ENCODE results near the gene CFAP46.
A peak's percentile ranks its signal among the peaks of the same experiment; 100 is the strongest.
"Not testable (repeated sequence)": the region's sequence is repeated elsewhere in the genome, so short reads cannot be mapped to it uniquely, and the experiment has no call there.

The CFAP46 gene

GRCh38 chr10:132962623-132963429 is 20.5 kb upstream of the CFAP46 start:
- DNase-seq, result no peak

- DNase-seq, result peak; percentile 25
These were observed 19.6 kb upstream of the CFAP46 start for GRCh38 chr10:132961787-132962622.

DNA sequence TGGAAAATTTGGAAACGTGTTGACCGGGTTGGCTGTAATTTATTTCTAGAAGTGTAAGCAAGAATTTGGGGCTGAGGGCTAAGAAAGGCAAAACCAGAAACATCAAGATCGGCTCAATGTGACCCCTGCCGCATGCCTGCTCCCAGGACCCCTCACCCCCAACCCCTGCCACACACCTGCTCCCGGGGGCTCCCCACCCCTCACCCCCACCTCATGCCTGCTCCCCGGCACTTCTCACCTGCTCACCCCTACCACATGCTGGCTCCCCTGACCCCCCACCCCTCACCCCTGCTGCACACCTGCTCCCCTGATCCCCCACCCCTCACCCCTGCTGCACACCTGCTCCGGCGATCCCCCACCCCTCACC is 19.0 kb upstream of the CFAP46 start:
- DNase-seq, result no peak

DNA sequence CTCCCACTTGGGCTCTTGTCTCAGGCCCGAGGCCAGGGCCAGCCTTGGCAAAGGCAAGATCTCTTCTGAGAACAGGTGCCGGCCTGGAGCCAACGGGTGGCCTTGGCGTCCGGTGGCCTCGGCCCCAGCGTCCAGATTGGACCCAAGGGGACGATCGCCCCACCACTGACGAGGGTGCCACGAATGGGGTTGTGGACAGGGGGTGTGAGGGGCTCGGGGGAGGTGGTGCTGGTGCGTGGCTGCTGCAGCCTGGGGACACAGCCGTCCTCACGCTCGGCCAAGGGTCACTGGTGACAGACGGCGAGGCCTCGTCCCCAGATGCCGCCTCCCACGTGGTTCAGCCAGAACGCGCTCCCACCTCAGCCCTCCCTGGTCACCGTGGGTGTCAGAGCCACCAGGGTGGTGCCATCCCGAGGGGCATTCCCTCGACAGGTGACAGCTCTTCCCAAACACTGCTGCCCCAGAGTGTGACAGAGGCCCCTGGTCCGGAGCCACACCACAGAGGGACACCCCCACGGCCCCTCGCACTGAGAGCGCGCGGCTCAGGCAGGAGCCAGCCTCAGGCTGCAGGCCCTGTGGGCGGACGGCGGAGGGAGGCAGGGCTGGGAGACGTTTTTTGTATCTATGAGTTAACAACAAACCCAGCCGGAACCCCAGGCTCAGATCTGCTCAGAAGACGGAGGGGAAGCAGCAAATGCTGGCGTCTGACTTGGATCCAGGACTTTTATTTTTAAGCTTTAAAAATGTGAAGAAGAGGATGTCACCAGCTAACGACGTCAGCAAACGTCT is 18.5 kb upstream of the CFAP46 start:
- DNase-seq, result no peak

GRCh38 chr10:132960071-132960472 is 17.7 kb upstream of the CFAP46 start:
- DNase-seq, result no peak

- no peak for DNase-seq
These were observed 17.2 kb upstream of the CFAP46 start for GRCh38 chr10:132959559-132959961.

DNA sequence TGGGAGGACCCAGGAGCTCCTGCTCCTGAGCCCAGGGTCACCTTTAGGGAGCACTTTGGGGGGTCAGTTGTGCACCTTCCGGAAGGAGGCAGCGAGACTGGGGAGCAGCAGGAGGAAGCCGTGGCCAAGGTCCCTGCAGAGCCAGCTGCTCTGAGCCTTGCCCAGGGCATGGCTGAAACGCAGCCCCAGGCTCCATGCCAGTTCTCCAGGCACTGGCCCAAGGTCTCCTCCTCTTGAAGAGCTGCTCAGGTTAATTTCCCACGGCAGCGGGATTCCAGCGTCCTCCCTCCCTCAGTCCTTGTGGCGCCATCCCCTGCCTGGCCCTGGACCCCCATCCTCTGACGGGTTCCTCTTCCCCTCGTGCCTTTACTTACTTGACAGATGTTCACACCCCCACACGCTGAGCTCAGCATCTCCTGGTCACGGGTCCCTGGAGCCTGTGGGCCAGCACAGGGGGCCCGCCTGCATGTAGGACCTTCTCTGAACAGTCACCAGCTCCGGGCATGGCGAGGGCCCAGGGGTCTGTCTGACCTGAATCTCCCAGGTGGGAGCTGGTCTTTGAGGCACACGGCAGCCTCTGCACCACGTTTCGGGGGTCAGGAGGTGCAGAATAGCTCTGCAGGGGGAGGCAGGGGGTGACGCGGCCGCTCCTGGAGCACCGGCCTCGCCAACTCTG is 16.7 kb upstream of the CFAP46 start:
- DNase-seq, result no peak

DNA sequence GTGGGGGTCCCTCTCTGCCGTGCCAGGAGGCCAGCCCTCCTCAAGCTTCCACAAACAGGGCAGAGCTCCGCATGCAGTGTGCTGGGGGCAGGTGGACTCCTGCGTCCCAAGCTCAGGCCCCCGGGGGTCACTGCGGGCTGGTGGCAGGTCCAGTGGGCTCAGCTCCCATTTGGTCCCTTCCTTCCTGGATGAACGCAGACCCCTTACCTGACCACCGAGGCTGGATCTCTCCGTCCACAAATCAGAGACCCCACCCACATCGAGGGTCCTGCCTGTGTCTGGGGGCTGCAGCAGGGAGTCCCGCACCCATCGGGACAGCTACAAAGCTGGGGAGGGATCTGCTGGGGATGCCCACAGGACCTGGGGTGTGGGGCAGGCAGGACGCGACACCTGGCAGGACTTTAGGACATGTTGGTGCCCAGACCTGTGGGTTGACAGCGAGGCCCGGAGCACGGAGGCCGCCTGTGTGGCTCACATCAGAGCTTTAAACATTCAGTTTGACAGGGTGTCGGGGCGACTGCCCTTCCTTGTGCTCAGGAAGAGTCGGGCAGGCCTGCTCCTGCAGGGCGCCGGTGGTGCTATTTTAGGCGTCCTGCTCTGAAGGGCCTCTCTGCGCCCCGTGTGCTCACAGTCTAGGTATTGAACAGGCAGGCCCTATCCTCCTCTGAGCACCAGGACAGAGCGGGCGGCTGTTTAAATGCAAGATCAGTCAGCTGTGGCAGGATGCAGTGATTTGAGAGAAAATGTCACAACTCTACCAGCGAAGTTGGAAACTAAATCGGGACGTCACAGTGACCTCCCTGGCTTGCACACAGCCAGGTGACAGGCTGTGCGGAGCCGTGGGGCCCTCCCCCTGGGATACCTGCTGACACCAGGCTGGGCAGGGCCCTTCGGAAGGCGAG is 15.9 kb upstream of the CFAP46 start:
- no peak for DNase-seq

DNA sequence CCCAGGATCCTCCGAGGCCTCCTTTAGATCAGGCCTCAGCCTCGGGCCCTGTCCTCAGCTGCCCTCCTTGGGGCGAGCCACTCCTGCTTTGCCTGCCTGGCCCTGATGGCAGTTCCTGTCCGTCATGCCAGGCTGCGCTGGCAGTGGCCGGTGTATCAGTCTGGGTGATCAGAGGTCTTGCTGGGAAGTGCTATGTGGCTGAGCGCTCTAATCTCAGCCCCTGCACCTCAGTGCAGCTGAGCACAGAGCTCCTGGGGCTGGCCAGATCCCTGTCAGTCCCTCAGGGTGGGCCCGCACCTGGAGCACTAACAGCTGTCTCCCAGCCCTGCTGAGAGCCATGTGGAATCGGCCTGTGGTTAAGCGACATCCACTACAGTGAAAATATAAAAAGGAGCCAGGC is 14.8 kb upstream of the CFAP46 start:
- DNase-seq, result no peak

- not testable (repeated sequence) for DNase-seq
These were observed 13.9 kb upstream of the CFAP46 start for GRCh38 chr10:132956259-132956658.

GRCh38 chr10:132955479-132955878 is 13.1 kb upstream of the CFAP46 start:
- DNase-seq, result no peak

DNA sequence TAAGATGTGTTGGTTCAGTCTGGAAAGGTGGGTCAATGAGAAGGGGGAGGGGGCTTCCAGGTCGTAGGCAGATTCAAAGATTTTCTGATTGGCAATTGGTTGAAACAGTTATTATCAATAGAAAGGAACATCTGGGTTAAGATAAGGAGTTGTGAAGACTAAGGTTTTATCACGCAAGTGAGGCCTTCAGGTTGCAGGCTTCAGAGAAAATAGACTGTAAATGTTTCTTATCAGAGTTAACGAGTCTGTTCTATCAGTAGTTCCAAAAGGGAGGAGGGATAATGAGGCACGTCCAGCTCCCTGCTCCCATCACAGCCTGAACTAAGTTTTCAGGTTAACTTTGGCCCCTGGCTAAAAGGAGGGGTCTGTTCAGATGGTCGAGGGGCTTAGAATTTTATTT is 11.1 kb upstream of the CFAP46 start:
- no peak for DNase-seq

- DNase-seq, result no peak
These were observed 9.6 kb upstream of the CFAP46 start for GRCh38 chr10:132951926-132952325.

DNA sequence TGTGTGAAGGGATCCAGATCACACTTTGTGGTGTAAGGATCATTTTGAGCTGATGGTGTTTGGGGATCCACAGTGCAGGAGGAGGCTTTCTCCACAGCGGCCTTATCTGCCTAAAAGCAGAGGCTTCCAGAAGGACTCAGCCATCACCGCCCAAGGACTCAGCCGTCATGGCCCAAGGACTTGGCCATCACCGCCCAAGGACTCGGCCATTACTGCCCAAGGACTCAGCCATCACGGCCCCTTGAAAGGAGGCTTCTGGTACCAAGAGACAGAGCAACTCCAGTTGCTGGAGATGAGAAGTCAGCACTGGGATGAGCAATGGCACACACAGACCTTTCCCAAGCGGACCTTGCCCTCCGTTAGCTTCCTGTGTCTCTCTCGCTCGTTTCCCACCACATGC is 6.0 kb upstream of the CFAP46 start:
- DNase-seq, result no peak

DNA sequence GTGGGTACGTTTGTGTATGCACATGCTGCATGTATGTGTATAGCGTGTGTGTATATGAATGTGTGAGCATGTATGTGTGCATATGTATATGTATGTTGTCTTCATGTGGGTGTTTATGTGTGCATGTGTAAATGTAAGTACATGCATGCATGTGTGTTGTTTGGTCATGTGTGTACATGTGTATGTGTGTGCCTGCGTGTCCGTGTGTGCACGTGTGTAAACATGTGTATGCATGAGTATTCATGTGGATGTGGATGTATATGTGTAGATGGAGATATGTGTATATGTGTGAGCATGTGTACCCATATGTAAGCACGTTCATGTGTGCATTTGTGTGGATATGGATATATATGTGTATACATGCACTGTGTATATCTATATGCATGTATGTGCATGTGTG is 5.5 kb upstream of the CFAP46 start:
- no peak for DNase-seq

DNA sequence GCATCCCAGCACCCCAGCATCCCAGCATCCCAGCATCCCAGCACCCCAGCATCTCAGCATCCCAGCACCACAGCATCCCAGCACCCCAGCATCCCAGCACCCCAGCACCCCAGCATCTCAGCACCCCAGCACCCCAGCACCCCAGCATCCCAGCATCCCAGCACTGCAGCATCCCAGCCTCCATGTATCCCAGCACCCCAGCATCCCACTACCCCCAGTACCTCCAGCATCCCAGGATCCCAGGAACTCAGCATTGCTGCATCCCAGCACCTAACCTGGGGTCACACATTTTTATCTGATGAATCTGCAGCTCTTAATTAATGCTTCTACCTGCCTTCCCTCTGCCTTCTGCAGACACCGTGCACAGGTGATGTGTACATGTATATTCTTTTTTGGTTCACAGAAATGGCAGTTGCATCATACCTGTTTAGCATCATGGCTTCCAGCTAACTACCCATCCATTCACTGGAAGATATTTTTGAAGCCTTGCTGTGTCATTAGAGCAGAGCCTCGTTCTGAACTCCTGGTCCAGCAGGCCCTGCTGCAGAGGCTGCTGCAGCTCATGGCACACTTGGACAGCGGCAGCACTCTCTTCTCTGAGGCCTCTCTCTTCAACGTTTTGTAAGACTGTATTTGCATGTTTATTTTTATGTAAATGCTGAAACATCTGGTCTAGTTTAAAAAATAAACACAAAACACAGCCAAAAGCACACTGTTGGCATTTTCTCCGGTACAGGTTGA is 4.6 kb upstream of the CFAP46 start:
- DNase-seq, result no peak

DNA sequence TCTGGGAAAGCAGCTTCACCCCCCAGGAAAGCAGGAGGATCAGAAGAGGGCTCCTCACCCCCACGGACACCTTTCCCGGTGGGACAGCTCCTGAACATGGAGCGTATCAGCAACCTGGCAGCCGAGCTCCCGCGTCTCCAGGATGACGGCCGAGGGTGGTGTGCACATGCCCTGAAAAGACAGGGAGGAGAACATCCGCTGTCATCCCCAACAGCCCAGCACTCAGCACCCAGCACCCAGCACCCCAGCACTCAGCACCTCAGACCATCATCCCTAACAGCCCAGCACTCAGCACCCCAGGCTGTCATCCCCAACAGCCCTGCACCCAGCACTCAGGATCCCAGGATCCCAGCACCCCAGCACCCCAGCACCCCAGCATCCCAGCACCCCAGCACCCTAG is 3.9 kb upstream of the CFAP46 start:
- no peak for DNase-seq

DNA sequence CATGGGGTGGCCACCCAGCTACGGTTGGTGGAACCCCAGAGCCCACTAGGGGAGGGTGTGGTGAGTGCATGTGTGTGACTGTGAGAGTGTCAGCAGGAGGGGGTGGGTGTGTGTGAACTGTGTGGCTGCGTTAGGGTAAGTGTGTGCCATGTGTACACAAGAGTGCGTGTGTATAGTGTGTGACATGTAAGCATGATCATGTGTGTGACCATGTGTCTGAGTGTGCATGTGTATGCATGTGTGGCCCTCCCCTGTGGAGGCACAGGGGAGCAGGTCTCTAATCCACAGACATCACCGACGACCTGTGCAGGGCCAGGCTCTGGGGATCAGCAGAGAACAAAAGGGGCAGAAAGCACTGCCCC is 3.5 kb upstream of the CFAP46 start:
- DNase-seq, result no peak

DNA sequence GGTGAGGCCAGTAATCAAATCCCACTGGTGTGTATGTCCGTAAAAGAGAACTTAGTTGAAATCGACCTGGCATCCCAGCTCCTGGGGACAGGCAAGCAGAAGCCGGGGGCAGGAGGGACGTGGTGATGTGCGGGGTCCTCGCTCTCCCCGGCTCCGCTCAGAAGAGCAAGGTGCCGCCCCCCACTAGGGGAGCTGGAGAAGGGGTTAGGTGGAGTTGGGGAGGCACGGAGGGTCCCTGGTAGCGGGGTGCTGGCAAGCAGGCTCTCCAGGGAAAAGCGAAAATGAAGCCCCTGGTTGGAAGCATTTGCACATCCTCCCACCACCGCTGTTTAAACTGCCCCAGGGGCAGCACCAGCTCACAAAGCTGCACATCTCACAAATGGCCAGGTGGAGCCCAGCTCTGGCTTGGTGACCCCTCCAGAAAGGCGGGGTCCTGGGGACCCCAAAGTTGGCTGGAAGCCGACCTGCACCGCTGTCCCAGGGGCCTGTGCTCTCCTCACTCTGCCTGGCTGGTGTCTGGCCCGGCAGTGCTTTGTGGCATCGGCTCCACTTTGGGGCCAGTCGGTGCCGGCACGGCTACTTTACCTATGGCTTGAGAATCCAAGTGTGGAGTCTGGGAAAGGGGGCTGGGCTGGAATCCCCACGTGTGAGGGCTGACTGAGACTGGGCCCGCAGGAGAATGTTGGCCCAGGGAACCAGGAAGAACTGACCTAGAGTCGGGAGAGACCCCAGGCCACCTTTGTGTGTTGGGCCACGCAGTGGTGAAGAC is 2.9 kb upstream of the CFAP46 start:
- DNase-seq, result no peak

DNA sequence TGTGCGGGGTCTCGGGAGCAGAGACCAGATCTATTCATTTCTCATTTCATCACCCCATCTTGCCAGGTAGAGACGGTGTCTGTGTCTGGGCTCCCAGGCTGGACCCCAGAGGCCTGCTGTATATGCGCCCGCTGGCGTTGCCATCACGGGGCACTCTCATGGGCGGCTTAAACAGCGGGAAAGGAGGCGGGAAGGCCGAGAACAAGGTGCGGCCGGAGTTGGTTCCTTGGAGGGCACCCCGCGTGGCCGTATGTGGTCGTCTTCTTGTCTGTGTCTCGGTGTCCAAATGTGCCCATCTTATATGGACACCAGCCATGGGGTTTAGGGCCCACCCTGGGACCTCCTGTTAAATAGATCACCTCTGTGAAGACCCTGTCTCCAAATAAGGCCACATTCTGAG is 2.1 kb upstream of the CFAP46 start:
- no peak for DNase-seq
